ENCODE results near the gene HOXC12. TPM values are rescaled to one million over a fixed set of nuclear protein-coding genes. Genes with fewer than 3 reads are reported as not detected.

Gene HOXC12
- total RNA-seq, 6 experiments from 2014 or later, result not detected

DNA sequence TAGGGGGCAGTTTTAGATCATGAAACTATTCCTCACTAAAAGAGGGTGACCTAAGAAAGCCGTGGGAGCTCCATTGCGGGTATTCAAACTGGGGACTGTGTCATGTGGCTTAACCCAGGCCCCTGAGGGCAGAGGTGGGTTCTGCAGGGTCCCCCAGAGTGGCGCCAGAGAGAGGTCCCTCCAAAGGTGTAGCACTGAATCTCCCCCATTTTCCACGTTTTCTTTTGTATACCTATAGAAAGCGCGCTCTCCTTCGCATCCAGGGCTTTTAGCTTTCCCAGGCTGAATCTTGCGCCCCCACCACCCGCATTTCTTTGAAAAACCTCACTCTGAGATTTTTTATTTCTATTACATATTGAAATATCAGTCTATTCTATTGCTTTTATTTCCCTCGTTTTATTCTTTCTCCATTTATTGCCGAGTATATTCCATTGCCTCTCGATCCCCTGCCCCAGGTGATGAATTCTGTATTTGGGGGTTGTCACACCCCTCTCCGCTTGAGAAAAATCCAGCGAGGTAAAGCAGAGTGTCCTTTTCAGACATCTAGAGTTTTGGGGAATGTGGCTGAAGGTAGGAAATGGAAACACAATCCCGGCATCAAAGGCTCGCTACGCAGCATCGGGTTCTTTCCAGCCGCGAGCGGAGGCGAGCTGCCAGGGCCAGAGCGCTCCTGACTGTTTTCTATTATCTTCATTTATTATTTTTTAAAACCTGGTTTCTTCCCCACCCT is 16.9 kb upstream of the HOXC12 start:
- whole genome bisulfite sequencing (ENCODE audit: insufficient coverage, low coverage, low lambda C conversion rate, missing lambda C conversion rate), result 13% methylated on average over 23 of the region's 23 CpGs

DNA sequence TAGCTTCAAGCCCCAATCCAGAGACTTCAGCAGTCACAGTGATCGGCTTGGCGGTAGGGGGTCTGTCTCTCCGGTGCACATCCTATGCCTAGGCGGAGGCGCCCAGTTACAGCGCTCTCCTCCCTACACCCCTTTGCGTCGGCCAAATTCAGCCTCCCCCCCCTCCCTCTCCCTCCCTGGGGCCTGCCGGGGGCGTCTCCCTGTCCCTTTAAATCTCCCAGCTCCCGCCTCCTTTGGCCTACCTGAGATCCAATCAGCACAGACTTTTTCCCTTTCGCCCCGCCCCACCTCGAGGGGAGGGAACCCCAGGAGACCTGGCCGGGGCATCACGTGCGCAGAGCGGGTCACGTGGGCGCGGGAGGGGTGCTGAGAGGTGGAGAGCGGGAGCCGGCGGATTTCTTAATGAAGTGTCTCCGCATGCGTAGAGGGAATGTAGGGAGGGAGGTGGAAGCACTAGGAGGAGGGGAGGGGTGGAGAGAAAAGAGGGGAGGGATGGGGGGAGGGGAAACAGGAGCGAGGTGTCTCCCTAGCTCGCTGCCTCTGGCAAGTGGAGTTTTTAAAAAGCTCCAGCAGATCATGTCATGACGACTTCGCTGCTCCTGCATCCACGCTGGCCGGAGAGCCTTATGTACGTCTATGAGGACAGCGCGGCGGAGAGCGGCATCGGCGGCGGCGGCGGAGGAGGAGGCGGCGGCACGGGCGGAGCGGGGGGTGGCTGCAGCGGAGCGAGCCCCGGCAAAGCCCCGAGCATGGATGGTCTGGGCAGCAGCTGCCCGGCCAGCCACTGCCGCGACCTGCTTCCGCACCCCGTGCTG is 16.2 kb upstream of the HOXC12 start, which contains the start of gene HOXC13:
Gene HOXC13, plus strand, starts transcription at position 506 of the 815 bp plus-strand sequence. Its CDS starts 76 bp downstream, at position 582.
- 4% methylated on average over 29 of the region's 56 CpGs for WGBS (ENCODE audit: insufficient coverage, low coverage, low lambda C conversion rate, missing lambda C conversion rate)
- H3K9me3 ChIP-seq, result no peaks in the 10 kb centered on the region
- H3K36me3 ChIP-seq, result no peaks in the 10 kb centered on the region
- intact Hi-C loops (cut with DNase I), result no loop called here
- TF ChIP-seq, protein P1, sequence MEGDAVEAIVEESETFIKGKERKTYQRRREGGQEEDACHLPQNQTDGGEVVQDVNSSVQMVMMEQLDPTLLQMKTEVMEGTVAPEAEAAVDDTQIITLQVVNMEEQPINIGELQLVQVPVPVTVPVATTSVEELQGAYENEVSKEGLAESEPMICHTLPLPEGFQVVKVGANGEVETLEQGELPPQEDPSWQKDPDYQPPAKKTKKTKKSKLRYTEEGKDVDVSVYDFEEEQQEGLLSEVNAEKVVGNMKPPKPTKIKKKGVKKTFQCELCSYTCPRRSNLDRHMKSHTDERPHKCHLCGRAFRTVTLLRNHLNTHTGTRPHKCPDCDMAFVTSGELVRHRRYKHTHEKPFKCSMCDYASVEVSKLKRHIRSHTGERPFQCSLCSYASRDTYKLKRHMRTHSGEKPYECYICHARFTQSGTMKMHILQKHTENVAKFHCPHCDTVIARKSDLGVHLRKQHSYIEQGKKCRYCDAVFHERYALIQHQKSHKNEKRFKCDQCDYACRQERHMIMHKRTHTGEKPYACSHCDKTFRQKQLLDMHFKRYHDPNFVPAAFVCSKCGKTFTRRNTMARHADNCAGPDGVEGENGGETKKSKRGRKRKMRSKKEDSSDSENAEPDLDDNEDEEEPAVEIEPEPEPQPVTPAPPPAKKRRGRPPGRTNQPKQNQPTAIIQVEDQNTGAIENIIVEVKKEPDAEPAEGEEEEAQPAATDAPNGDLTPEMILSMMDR (IDR thresholded peaks at IDR 0.05), result no peak
- no peak for TF ChIP-seq POLR2A (IDR thresholded peaks at IDR 0.05)
- peaks cover 11 to 49% of the 10 kb centered on the region in 2 donors for H3K27me3 ChIP-seq
- DNase-seq (no peak), ATAC-seq (peak in 2 of 4 donors; percentile 25 to 47)
- no peak within 1 kb of the TSS for H3K27ac ChIP-seq
- H3K4me3 ChIP-seq, result no peak within 1 kb of the TSS
- no peaks in the 10 kb centered on the region for H3K4me1 ChIP-seq

More for the DNA sequence above, 16.9 kb upstream of the HOXC12 start:
- intact Hi-C loops (cut with DNase I), result no loop called here
- no peak for ATAC-seq
- no peak overlapping the region for H3K4me3 ChIP-seq
- H3K27ac ChIP-seq, result no peak overlapping the region
- H3K36me3 ChIP-seq, result no peaks in the 10 kb centered on the region
- no peak for DNase-seq
- H3K27me3 ChIP-seq, result peaks cover 11 to 46% of the 10 kb centered on the region in 2 donors
- no peak for TF ChIP-seq POLR2A (IDR thresholded peaks at IDR 0.05)
- TF ChIP-seq, protein P1 (IDR thresholded peaks at IDR 0.05), result no peak
- H3K4me1 ChIP-seq, result no peaks in the 10 kb centered on the region
- no peaks in the 10 kb centered on the region for H3K9me3 ChIP-seq

DNA sequence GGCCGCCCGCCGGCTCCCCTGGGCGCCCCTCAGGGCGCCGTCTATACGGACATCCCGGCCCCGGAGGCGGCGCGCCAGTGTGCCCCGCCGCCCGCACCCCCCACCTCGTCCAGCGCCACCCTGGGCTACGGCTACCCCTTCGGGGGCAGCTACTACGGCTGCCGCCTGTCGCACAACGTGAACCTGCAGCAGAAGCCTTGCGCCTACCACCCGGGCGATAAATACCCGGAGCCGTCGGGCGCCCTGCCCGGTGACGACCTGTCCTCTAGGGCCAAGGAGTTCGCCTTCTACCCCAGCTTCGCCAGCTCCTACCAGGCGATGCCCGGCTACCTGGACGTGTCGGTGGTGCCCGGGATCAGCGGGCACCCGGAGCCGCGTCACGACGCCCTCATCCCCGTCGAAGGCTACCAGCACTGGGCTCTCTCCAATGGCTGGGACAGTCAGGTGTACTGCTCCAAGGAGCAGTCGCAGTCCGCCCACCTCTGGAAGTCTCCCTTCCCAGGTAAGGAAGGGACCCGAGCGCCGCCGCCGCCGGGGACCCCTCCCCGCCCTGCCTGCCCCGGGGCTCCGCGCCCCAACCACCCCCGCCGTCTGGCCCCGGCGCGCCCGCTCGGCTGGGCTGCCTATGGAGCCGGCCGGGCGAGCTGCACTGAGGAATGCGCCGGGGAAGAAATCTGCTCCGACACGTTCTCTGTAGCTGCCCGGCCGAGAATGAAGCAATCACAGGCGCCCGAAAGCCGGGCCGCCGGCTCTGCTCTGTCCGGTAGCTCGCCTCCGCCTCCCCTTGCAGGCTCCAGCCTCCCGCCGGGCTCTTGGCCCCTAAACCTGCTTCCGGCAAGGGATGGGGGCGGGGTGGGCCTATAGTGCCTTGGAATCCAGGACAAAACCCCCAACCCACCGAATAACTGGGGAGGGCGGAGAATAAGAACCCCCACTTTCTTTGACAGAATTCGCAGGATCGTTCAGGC is 15.3 kb upstream of the HOXC12 start:
- Histone ChIP-seq H3K9me3 (no peaks in the 10 kb centered on the region), H3K27me3 (peaks cover 11 to 50% of the 10 kb centered on the region in 2 donors), H3K36me3 (no peaks in the 10 kb centered on the region), H3K27ac (no peak overlapping the region), H3K4me3 (no peak overlapping the region), H3K4me1 (no peaks in the 10 kb centered on the region)
- intact Hi-C loops (cut with DNase I), result no loop called here
- peak; percentile 37 to 56 (median 45) for ATAC-seq
- WGBS (ENCODE audit: insufficient coverage, low coverage, low lambda C conversion rate, missing lambda C conversion rate), result 3% methylated on average over 8 of the region's 91 CpGs
- DNase-seq, result no peak
- no peak for TF ChIP-seq POLR2A (IDR thresholded peaks at IDR 0.05)
- TF ChIP-seq, protein P1 (IDR thresholded peaks at IDR 0.05), result no peak

DNA sequence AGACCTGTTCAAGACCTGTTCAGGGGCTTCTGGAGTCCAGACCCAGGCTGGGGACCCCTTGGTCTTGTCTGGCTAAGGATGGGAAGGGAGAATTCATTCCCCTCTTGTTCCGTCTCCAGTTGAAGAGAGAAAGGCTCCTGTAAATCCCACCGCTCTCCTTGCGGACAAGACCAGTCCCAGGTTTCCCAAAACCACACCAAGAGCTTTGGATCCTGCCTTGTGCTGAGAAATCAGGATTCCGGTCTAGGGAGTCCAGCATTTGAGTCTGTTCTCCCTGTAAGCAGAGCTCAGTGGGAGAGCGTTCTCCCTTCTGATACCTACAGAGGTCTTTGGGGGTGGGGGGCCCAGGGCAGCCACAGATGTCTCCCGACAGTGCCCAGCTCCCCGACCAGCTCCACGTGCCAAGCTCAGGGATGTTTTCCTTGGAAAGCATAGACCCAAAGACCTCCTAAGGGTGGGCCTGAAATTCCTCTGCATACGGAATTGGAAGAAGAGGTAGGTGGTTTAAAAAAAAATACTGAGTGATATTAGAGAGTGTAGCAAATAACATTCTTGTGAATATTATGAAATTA is 14.2 kb upstream of the HOXC12 start:
- 5% methylated on average over 8 of the region's 9 CpGs for WGBS (ENCODE audit: insufficient coverage, low coverage, low lambda C conversion rate, missing lambda C conversion rate)
- Histone ChIP-seq H3K27ac (no peak overlapping the region), H3K4me3 (no peak overlapping the region), H3K36me3 (no peaks in the 10 kb centered on the region), H3K4me1 (no peaks in the 10 kb centered on the region), H3K9me3 (no peaks in the 10 kb centered on the region), H3K27me3 (peaks cover 11 to 57% of the 10 kb centered on the region in 2 donors)
- no peak for DNase-seq
- intact Hi-C loops (cut with DNase I), result no loop called here
- TF ChIP-seq, protein P1 (IDR thresholded peaks at IDR 0.05), result no peak
- no peak for TF ChIP-seq POLR2A (IDR thresholded peaks at IDR 0.05)
- no peak for ATAC-seq

Measured in right lobe of liver (tissue), 6 donors.